Transverse colon (tissue), 3 donors: ENCODE data around the gene PRKCZ.

ENCODE experiments used
- POLR2A ChIP-seq: fragments of 450-650 bp; IDR thresholded peaks from one replicate; pipeline ENCODE4 v1.6.1; 2016; ENCODE audit warnings: antibody characterized with exemption, mild to moderate bottlenecking, moderate library complexity
- TF ChIP-seq, protein P1 (sequence below), 5 experiments: fragments of 200-600 bp in 3 of 5; fragments of 450-650 bp in 2 of 5; sonication (generic) in 3 of 5; IDR thresholded peaks; 1 replicate in 2 of 5; 2 replicates in 3 of 5; pipeline ENCODE4 v1.5.1; 2016 to 2017; ENCODE audit warnings: antibody characterized with exemption in 5 of 5, inconsistent platforms in 3 of 5, mild to moderate bottlenecking in 2 of 5, moderate library complexity in 1 of 5

DNA sequence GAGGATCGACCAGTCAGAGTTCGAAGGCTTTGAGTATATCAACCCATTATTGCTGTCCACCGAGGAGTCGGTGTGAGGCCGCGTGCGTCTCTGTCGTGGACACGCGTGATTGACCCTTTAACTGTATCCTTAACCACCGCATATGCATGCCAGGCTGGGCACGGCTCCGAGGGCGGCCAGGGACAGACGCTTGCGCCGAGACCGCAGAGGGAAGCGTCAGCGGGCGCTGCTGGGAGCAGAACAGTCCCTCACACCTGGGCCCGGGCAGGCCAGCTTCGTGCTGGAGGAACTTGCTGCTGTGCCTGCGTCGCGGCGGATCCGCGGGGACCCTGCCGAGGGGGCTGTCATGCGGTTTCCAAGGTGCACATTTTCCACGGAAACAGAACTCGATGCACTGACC, 134.7 kb downstream of the PRKCZ start:
- TF ChIP-seq POLR2A = no peak
- TF ChIP-seq, protein P1, sequence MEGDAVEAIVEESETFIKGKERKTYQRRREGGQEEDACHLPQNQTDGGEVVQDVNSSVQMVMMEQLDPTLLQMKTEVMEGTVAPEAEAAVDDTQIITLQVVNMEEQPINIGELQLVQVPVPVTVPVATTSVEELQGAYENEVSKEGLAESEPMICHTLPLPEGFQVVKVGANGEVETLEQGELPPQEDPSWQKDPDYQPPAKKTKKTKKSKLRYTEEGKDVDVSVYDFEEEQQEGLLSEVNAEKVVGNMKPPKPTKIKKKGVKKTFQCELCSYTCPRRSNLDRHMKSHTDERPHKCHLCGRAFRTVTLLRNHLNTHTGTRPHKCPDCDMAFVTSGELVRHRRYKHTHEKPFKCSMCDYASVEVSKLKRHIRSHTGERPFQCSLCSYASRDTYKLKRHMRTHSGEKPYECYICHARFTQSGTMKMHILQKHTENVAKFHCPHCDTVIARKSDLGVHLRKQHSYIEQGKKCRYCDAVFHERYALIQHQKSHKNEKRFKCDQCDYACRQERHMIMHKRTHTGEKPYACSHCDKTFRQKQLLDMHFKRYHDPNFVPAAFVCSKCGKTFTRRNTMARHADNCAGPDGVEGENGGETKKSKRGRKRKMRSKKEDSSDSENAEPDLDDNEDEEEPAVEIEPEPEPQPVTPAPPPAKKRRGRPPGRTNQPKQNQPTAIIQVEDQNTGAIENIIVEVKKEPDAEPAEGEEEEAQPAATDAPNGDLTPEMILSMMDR (IDR thresholded peaks at IDR 0.05) = no peak
